BJ (cell line): ENCODE measurements around the gene TXNDC15. TPM values are rescaled to one million over a fixed set of nuclear protein-coding genes. Genes with fewer than 3 reads are reported as not detected.
"Not testable (repeated sequence)": the region's sequence is repeated elsewhere in the genome, so short reads cannot be mapped to it uniquely, and the experiment has no call there.

ENCODE experiments used
- CTCF ChIA-PET: fragments of 350-600 bp; formaldehyde crosslinking; extraction: SDS; loops from one replicate; lab custom pipeline; 2021; ENCODE audit warnings: antibody characterized with exemption, inconsistent platforms; lab: Yijun Ruan, JAX
- POLR2A ChIA-PET: fragments of 300-600 bp; sonication (Branson Sonifier 250); formaldehyde crosslinking; extraction: SDS; loops from one replicate; lab custom pipeline; 2021; ENCODE audit warnings: antibody characterized with exemption; lab: Charles Lee
- DNase-seq: peaks from one replicate; pipeline ENCODE4 v3.0.0-alpha.2; 2011; ENCODE audit warnings: low read depth
- H3K27me3 ChIP-seq: 2 replicates; pipeline ENCODE4 v1.6.0; 2011; ENCODE audit warnings: low read length; ENCODE audit not compliant: control insufficient read depth, insufficient read depth
- H3K36me3 ChIP-seq: 2 replicates; pipeline ENCODE4 v1.5.1; 2011; ENCODE audit warnings: low read length; ENCODE audit not compliant: control insufficient read depth, insufficient read depth
- H3K4me3 ChIP-seq: 2 replicates; pipeline ENCODE4 v1.5.1; 2011; ENCODE audit warnings: low read depth, mild to moderate bottlenecking, control low read depth, low read length
- CTCF ChIP-seq: IDR thresholded peaks from 2 replicates; pipeline ENCODE4 v1.5.1; 2011; ENCODE audit warnings: low read depth, mild to moderate bottlenecking, control low read depth, inconsistent platforms, low read length, moderate library complexity; ENCODE audit not compliant: insufficient read depth
- polyA plus RNA-seq: library from polyadenylated mRNA; depleted of rRNA; stranded (reverse); fragments of >200 nt; gene quantifications from 2 replicates; pipeline ENCODE4 v1.2.3, GENCODE V29; 2011

The TXNDC15 gene
- polyA plus RNA-seq, 1 experiment: 178 TPM

GRCh38 chr5:134845335-134845851, 28.8 kb upstream of the TXNDC15 start:
- Histone ChIP-seq H3K27me3 (no peaks in the 10 kb centered on the region), H3K36me3 (no peaks in the 10 kb centered on the region), H3K4me3 (peak overlapping the region; percentile 14; the same call in 1 of the 2 replicates)
- CTCF ChIA-PET: interaction anchor here (0.8 to 0.9 kb wide), 2 partner anchors 10 to 59 kb away, joined by 3 to 4 read pairs; partner anchors contain the start of gene PCBD2
- POLR2A ChIA-PET: interaction anchor here (0.7 kb wide), 1 partner anchor 107 kb away, joined by 3 read pairs; the partner anchor contains the start of gene CAMLG
- DNase-seq: peak; percentile 78
- TF ChIP-seq CTCF: no peak

- no peak for TF ChIP-seq CTCF
- no peak for DNase-seq
- Histone ChIP-seq H3K36me3 (no peaks in the 10 kb centered on the region), H3K4me3 (peak within 1 kb of the TSS; percentile 67), H3K27me3 (no peaks in the 10 kb centered on the region)
- CTCF ChIA-PET: interaction anchor here (0.8 to 1.4 kb wide), 3 partner anchors 10 to 59 kb away, joined by 3 to 4 read pairs (median 4); partner anchors contain the start of gene PCBD2
- POLR2A ChIA-PET: interaction anchor here (0.7 kb wide), 1 partner anchor 108 kb away, joined by 3 read pairs; the partner anchor contains the start of gene CAMLG
Observed at GRCh38 chr5:134845852-134846640, 28.1 kb upstream of the TXNDC15 start, which contains the start of gene C5orf24. C5orf24 (plus strand) TSS chr5:134845968; CDS start chr5:134854901, 8,933 bp downstream.

- DNase-seq: no peak
- ChIA-PET POLR2A (no interaction called here), CTCF (interaction anchor here (1.4 to 1.6 kb wide), 2 partner anchors 16 to 59 kb away, joined by 3 to 4 read pairs; partner anchors contain the start of gene PCBD2)
Observed at GRCh38 chr5:134846641-134846960, 27.6 kb upstream of the TXNDC15 start.

GRCh38 chr5:134849434-134849933, 24.7 kb upstream of the TXNDC15 start:
- DNase-seq, POLR2A ChIA-PET, H3K36me3 ChIP-seq, H3K27me3 ChIP-seq, H3K4me3 ChIP-seq: not testable (repeated sequence)
- CTCF ChIA-PET: interaction anchor here (2.0 kb wide), 1 partner anchor 55 kb away, joined by 6 read pairs; the partner anchor contains the start of gene PCBD2

More at GRCh38 chr5:134846641-134846960, 27.6 kb upstream of the TXNDC15 start:
- Histone ChIP-seq H3K27me3 (no peaks in the 10 kb centered on the region), H3K4me3 (peak overlapping the region; percentile 67), H3K36me3 (no peaks in the 10 kb centered on the region)
- no peak for TF ChIP-seq CTCF

- no peaks in the 10 kb centered on the region for H3K27me3 ChIP-seq
- no peak for DNase-seq
- no peak overlapping the region for H3K4me3 ChIP-seq
- peak; percentile 73 for TF ChIP-seq CTCF
- ChIA-PET CTCF (interaction anchor here (0.7 to 1.5 kb wide), 5 partner anchors 9 to 75 kb away, joined by 3 to 10 read pairs (median 3); no protein-coding TSS in a partner anchor), POLR2A (interaction anchor here (0.5 kb wide), 1 partner anchor 9 kb away, joined by 6 read pairs; no protein-coding TSS in a partner anchor)
- peaks cover 5% of the 10 kb centered on the region for H3K36me3 ChIP-seq
Observed at GRCh38 chr5:134851307-134851923, 22.8 kb upstream of the TXNDC15 start.

GRCh38 chr5:134856465-134856864, 17.7 kb upstream of the TXNDC15 start:
- POLR2A ChIA-PET, DNase-seq, H3K27me3 ChIP-seq, H3K4me3 ChIP-seq, CTCF ChIA-PET: not testable (repeated sequence)
- H3K36me3 ChIP-seq: peaks cover 10% of the 10 kb centered on the region
